Stimulated activated CD4-positive, alpha-beta T cell treated with anti-CD3 and anti-CD28 coated beads, TNF-alpha, amount 100 ng/mL, for 4 hours (primary cell): ENCODE measurements around the gene NFKBIZ.
A peak's percentile ranks its signal among the peaks of the same experiment; 100 is the strongest.

Source experiments
- DNase-seq, 3 experiments: peaks; one replicate each; pipeline ENCODE4 v3.0.0-alpha.2; 2020; ENCODE audit warnings: low read depth in 3 of 3

The NFKBIZ gene

GRCh38 chr3:101848754-101849713, at the start of gene NFKBIZ:
NFKBIZ (plus strand) TSS chr3:101849514; CDS start chr3:101849629, 115 bp downstream.
- DNase-seq: peak; percentile 82 to 90 (median 86)

GRCh38 chr3:101801174-101801573, 48.1 kb upstream of the NFKBIZ start:
- DNase-seq: no peak

- no peak for DNase-seq
These were observed 47.1 kb upstream of the NFKBIZ start for GRCh38 chr3:101802179-101802578.

- DNase-seq: peak in 1 of 3 experiments; percentile 32
These were observed 46.0 kb upstream of the NFKBIZ start for GRCh38 chr3:101803173-101803782.

- DNase-seq: no peak
These were observed 45.4 kb upstream of the NFKBIZ start for GRCh38 chr3:101803939-101804338.

GRCh38 chr3:101806491-101806890, 42.8 kb upstream of the NFKBIZ start:
- no peak for DNase-seq

- DNase-seq: no peak
These were observed 41.4 kb upstream of the NFKBIZ start for GRCh38 chr3:101807888-101808287.

- no peak for DNase-seq
These were observed 39.9 kb upstream of the NFKBIZ start for GRCh38 chr3:101809178-101810021.

- no peak for DNase-seq
These were observed 39.3 kb upstream of the NFKBIZ start for GRCh38 chr3:101810022-101810418.

- DNase-seq: no peak
These were observed 37.4 kb upstream of the NFKBIZ start for GRCh38 chr3:101811875-101812274.

GRCh38 chr3:101812895-101813294, 36.4 kb upstream of the NFKBIZ start:
- DNase-seq: no peak

- DNase-seq: no peak
These were observed 35.4 kb upstream of the NFKBIZ start for GRCh38 chr3:101813817-101814440.

- no peak for DNase-seq
These were observed 34.5 kb upstream of the NFKBIZ start for GRCh38 chr3:101814835-101815234.

GRCh38 chr3:101816215-101817149, 32.8 kb upstream of the NFKBIZ start:
- no peak for DNase-seq

GRCh38 chr3:101817992-101818391, 31.3 kb upstream of the NFKBIZ start:
- no peak for DNase-seq

- DNase-seq: no peak
These were observed 29.6 kb upstream of the NFKBIZ start for GRCh38 chr3:101819649-101820206.

- DNase-seq: no peak
These were observed 27.8 kb upstream of the NFKBIZ start for GRCh38 chr3:101821503-101821902.

- no peak for DNase-seq
These were observed 25.8 kb upstream of the NFKBIZ start for GRCh38 chr3:101823525-101823924.

GRCh38 chr3:101824702-101825101, 24.6 kb upstream of the NFKBIZ start:
- DNase-seq: no peak

GRCh38 chr3:101825904-101826445, 23.3 kb upstream of the NFKBIZ start:
- DNase-seq: no peak
